SK-N-SH treated with all-trans-retinoic acid at 6 μM for 48 hours (cell line): ENCODE measurements around the gene CNTNAP2.

Source experiments
- BACH2 ChIP-seq: fragments of 250-450 bp; sonication (Bioruptor Pico); IDR thresholded peaks from 2 replicates; pipeline ENCODE4 v1.9.0; 2021; ENCODE audit warnings: mild to moderate bottlenecking, borderline replicate concordance
- CSDC2 ChIP-seq: fragments of 250-450 bp; sonication (Bioruptor Pico); IDR thresholded peaks from 2 replicates; pipeline ENCODE4 v1.5.0; 2020; ENCODE audit warnings: mild to moderate bottlenecking, moderate library complexity
- TF ChIP-seq, protein P1 (sequence below): fragments of 250-450 bp; sonication (Bioruptor Pico); IDR thresholded peaks from 2 replicates; pipeline ENCODE4 v1.8.0; 2021; ENCODE audit warnings: low read depth, mild to moderate bottlenecking, moderate library complexity, borderline replicate concordance

DNA sequence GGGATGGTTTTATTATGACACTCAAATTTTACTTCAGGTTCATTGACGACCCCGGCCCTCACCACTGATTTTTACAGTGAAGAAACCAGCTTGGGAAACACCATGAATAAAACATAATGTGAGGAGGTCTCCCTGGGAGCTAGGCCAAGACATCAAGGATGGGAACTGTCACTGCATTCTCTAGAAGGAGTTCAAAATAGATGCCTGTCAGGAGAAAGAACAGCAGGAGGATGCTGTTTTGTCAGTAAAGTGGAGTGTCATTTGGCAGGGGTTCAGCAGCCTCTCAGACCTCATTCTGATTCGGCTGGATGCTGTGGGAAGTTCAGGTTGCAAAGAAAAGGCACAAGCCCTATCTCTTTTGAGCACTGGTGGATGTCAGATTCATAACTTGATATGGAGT is 2113.7 kb downstream of the CNTNAP2 start:
- TF ChIP-seq CSDC2 (CRISPR knock-in tag) (no peak), BACH2 (CRISPR knock-in tag) (no peak)
- TF ChIP-seq, protein P1, sequence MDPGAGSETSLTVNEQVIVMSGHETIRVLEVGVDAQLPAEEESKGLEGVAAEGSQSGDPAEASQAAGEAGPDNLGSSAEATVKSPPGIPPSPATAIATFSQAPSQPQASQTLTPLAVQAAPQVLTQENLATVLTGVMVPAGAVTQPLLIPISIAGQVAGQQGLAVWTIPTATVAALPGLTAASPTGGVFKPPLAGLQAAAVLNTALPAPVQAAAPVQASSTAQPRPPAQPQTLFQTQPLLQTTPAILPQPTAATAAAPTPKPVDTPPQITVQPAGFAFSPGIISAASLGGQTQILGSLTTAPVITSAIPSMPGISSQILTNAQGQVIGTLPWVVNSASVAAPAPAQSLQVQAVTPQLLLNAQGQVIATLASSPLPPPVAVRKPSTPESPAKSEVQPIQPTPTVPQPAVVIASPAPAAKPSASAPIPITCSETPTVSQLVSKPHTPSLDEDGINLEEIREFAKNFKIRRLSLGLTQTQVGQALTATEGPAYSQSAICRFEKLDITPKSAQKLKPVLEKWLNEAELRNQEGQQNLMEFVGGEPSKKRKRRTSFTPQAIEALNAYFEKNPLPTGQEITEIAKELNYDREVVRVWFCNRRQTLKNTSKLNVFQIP (CRISPR knock-in tag), result no peak
